Mononuclear cell (primary cell): ENCODE results near the gene GAB2. TPM values are rescaled to one million over a fixed set of nuclear protein-coding genes. Genes with fewer than 3 reads are reported as not detected.

Experiments used
- H3K27me3 ChIP-seq: 2 replicates; pipeline ENCODE4 v1.6.0; 2011; ENCODE audit warnings: low read length, control low read depth; ENCODE audit not compliant: insufficient read depth
- H3K4me1 ChIP-seq: 2 replicates; pipeline ENCODE4 v1.5.1; 2011; ENCODE audit warnings: mild to moderate bottlenecking, low read length, control low read depth; ENCODE audit not compliant: insufficient read depth
- H3K4me3 ChIP-seq: 2 replicates; pipeline ENCODE4 v1.5.1; 2011; ENCODE audit warnings: mild to moderate bottlenecking, low read length, moderate library complexity
- H3K9me3 ChIP-seq: 2 replicates; pipeline ENCODE4 v1.5.1; 2011; ENCODE audit warnings: low read depth, mild to moderate bottlenecking, control low read depth, low read length
- total RNA-seq: library from RNA; depleted of rRNA; stranded (reverse); fragments of >200 nt; gene quantifications from one replicate; pipeline ENCODE4 v1.2.3, GENCODE V29; 2012

Gene GAB2
- total RNA-seq, 1 donor = 61.9 TPM

DNA sequence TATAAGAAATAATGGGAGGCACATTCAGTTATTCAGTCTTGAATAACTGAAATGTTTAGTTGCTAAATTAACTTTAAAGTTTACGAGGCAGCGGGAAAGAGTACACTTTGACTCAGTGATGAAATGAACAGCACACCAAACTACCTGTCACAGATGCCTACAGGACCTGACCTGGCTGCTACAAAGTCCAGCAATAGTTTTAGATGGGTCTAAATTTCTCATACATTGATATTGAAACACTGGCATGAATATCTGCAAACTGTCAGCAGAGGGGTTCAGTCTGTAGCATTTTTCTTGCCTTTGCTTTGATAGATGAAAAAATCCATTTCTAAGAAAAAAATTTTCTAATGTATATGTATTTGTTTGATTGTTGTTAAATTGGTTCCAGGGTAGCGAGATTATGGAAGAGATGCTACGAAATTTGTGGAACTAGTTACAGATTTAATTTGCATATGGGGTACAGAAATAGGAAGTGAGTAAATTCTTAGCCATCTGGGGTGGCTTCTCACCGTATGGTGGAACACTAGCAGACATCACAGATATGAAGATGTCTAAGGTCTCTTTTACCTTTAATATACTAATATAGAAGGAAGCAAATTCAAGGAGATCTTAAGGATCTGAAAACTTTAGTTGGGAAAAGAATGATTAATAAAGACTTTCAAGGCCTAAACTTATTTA is 20.8 kb upstream of the GAB2 start:
- no peak overlapping the region for H3K4me3 ChIP-seq
- H3K9me3 ChIP-seq = no peaks in the 10 kb centered on the region

DNA sequence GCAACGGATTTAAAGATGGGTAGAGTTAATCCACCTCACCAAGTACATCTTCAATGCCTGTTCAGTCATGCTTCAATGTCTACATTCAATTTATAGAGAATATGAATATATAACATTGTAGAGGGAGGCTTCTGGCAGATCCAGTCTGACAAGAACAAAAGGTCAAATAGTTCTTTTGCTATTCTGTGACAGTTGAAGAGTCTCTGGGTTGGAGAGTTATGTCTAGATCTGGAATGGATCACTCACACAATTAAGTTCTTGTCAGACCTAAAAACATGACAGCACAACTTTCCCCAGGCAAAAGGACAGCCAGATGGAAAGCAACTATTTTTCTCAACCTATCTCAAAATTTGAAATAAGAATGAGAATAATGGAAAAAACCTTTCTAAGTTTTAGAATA is 15.3 kb upstream of the GAB2 start:
- Histone ChIP-seq H3K4me1 (peaks cover 18% of the 10 kb centered on the region), H3K9me3 (no peaks in the 10 kb centered on the region), H3K4me3 (no peak overlapping the region), H3K27me3 (no peaks in the 10 kb centered on the region)

More for the DNA sequence above, 20.8 kb upstream of the GAB2 start:
- H3K4me1 ChIP-seq = peaks cover 11% of the 10 kb centered on the region
- no peaks in the 10 kb centered on the region for H3K27me3 ChIP-seq

DNA sequence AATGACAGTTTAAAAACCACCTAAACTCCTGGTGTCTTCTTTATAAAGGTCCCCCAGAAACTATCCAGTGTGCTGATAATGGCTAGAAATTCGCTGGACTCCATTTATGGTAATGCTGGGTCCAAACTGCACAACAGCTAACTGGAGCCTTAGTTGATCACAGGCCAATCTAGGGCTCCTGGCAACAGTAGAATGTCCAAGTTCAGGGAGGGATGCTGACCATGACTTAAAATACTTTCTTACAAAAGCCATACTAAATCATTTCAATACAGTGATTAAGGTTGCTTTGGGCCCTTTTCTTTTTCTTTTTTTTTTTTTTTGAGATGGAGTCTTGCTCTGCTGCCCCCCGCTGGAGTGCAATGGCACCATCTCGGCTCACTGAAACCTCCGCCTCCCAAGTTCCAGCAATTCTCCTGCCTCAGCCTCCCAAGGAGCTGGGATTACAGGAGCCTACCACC is 14.5 kb upstream of the GAB2 start:
- H3K4me1 ChIP-seq = peaks cover 26% of the 10 kb centered on the region
- H3K9me3 ChIP-seq = no peaks in the 10 kb centered on the region
- no peak overlapping the region for H3K4me3 ChIP-seq
- H3K27me3 ChIP-seq = no peaks in the 10 kb centered on the region

DNA sequence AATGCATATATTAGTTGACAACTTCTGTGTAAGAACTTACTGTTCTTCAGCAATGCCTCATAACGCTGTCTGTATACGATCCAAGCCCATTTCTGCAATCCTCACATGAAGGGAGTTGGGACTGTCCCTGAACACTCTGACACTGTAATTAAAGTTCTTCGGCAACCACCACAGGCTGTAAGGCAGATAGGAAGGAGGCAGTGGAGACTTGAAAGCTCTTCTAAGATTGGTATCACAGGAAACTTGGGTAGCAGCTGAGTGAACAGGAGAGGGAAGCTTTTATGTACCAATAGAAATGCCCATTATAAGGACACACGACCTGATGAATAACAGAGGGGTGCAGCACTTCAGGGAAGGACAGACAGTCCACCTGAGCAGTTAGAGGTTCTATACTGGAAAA is 12.0 kb upstream of the GAB2 start:
- Histone ChIP-seq H3K9me3 (no peaks in the 10 kb centered on the region), H3K4me1 (peaks cover 47% of the 10 kb centered on the region), H3K27me3 (no peaks in the 10 kb centered on the region), H3K4me3 (no peak overlapping the region)

DNA sequence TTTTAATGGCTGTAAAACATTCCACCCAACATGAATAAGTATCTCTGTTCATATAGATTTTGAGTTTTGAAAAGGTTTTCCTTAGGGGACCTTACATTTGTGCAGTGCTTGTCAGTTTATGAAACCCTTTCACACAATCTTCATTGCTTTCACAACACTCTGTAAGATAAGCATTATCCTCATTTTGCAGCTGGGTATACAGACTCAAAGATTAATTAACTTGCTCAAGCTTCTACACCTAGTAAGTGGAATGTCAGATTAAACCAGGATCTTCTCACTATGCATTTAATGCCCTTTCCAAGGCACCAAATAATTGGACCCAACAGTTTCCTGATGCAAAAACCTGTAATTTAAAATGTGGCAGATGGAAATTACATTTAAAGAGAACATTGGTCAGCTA is 11.6 kb upstream of the GAB2 start:
- no peak overlapping the region for H3K4me3 ChIP-seq
- H3K9me3 ChIP-seq = no peaks in the 10 kb centered on the region
- H3K4me1 ChIP-seq = peaks cover 50% of the 10 kb centered on the region
- no peaks in the 10 kb centered on the region for H3K27me3 ChIP-seq

DNA sequence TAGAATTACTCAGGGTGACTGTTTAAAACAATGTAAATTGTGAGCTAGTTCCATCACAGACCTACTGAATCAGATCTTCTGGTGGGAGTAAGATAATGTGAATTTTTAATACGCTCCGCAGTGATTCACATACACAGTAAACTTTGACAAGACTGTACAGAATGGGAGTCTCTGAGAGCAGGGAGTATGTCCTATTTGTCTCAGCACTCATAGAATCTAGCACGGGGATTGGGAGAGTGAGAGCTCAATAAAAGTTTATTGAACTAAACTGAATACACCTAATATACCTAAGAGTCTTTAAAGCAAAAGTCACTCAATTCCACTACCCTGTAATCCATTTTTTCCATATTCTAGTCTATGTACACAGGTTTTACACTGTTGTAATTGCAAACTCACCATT is 11.2 kb upstream of the GAB2 start:
- H3K4me1 ChIP-seq = peaks cover 53% of the 10 kb centered on the region
- H3K27me3 ChIP-seq = no peaks in the 10 kb centered on the region
- H3K4me3 ChIP-seq = no peak overlapping the region
- H3K9me3 ChIP-seq = no peaks in the 10 kb centered on the region

DNA sequence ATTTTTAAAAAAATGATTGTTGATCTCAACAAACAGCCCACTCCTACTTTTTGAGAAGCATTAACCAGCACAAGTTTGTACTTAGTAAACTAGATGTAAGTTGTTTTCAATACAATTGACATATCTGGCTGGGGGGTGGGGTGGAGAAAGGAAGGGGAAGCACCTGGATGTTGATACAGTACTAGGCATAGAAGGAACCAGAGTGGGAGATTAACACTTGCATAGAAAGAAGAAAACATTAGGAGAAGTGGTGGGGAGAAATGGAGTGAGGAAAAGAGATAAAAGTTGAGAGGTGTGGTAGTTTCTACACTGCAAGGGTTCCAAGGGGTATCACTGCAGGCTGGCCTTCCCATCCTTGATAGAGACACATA is 10.6 kb upstream of the GAB2 start:
- Histone ChIP-seq H3K4me3 (peak overlapping the region; percentile 7), H3K9me3 (no peaks in the 10 kb centered on the region), H3K4me1 (peaks cover 58% of the 10 kb centered on the region), H3K27me3 (no peaks in the 10 kb centered on the region)

DNA sequence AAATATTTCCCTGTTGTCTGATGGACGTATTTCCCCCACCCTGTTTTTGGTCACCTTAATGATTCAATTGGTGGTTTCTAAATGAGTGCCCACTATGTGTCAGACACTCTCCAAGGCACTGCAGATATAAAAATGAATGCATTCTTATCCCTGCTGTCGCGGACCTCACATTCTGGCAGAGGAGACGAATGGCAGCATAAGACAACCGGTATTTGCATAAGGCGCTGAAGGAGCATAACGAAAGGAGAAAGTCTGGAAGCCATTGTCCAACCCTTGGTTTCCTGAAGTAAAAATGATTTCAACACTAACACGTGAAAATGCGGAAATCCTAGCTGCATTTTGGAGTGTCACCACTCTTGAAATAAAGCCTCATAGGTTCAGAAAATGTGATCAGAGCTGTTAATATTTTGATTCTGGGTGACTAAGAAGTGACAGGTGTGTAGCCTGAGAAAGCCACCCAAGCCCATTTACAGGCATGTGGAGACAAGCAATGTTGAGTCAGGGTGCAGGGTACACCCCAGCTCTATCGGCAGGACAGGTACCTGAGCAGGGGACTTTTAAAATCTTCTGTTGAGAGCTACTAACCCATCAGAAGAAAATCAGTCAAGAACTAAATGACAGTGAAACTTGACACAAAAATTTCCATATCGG is 10.1 kb upstream of the GAB2 start:
- Histone ChIP-seq H3K4me3 (peak overlapping the region; percentile 7), H3K4me1 (peaks cover 61% of the 10 kb centered on the region), H3K27me3 (no peaks in the 10 kb centered on the region), H3K9me3 (no peaks in the 10 kb centered on the region)

DNA sequence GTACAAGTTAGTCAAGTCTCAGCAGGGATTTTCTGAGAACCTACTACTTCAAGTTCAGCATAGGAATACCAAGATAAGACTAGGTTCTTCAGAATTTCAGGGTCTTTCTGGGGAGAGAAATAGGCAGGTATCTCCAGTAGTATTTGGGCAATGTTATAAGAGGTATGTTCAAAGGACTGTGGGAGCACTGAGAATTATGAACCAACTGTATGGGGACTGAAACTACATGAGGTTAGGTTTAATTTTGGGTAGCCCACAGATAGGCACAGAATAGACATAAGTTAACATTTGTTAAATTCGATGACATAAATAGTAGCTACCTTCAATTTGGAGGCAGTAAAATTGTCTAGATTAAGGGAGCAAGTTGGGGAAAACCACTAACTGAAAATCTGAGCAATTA is 9.2 kb upstream of the GAB2 start:
- no peak overlapping the region for H3K4me3 ChIP-seq
- no peaks in the 10 kb centered on the region for H3K27me3 ChIP-seq
- H3K4me1 ChIP-seq = peaks cover 61% of the 10 kb centered on the region
- H3K9me3 ChIP-seq = no peaks in the 10 kb centered on the region

DNA sequence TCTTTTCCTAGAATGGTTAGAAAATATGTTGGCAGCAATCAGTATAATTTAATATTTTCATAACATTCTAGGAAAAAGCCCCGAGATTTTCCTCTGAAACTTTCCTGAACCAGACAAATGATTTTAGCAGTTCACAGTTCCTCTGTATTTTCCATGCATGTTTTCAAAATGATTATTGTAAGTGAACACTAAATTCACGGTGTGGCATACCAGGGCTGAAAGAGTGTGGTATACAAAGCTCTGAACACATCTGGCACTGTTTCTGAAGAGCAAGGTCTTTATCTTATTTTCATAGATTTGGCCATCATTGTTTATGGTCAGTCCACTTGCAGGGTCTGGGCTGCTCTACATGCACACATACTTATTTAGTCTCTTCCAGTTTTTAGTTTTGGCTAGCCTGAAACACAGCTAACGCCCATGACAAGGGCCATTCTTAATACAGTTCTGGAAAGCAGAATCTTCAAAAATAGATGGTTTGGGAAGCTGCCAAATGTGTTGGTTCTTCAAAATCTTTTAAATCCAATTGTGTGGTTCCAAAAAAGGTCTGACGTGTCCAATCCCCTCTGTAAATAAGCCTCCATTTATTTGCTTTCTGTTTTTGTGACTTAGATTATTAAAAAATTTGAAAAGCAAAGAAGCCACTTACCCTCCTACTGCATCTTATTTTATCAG is 7.9 kb upstream of the GAB2 start:
- Histone ChIP-seq H3K4me3 (no peak overlapping the region), H3K4me1 (peaks cover 69% of the 10 kb centered on the region), H3K9me3 (no peaks in the 10 kb centered on the region)

DNA sequence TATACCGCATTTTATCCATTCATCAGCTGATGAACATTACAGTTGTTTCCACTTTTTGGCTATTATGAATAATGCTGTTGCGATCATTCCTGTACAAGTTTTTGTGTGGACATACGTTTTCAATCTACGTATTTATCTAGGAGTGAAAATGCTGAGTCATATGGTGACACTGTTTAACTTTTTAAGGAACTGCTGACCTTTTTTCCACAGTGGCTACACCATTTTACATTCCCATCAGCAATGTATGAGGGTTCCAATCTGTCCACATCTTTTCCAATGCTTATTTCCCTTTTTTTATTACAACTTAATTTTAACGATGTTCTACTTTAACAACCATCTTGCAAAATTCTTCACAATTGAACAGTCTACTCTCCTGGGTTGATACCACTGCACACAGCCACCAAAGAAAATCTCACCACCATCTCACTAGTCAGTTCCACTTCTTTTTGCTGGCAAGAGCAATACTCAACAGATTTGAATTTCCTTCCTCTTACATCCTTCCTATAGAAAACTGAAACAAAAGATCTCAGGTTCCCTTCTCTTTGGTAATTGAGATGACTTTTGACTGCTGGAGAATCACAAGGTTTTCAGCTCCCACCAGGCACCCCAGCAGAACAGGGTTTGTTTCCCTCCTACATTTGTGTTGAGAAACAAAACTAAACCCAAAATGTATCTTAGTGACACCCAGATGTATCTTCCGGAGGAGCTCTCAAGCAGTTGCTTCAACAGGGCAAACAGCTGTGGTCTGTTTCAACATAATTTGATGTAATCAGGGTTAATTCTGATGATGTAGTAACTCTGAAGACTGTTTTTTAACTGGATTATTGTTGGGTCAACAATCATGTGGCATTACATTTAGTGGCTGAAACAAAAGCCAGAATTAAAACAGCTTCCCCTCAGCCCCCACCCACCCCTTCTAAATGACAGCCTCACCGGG is 7.0 kb upstream of the GAB2 start:
- Histone ChIP-seq H3K27me3 (no peaks in the 10 kb centered on the region), H3K4me1 (peaks cover 71% of the 10 kb centered on the region), H3K4me3 (no peak overlapping the region), H3K9me3 (no peaks in the 10 kb centered on the region)

More for the DNA sequence above, 7.9 kb upstream of the GAB2 start:
- H3K27me3 ChIP-seq = no peaks in the 10 kb centered on the region

DNA sequence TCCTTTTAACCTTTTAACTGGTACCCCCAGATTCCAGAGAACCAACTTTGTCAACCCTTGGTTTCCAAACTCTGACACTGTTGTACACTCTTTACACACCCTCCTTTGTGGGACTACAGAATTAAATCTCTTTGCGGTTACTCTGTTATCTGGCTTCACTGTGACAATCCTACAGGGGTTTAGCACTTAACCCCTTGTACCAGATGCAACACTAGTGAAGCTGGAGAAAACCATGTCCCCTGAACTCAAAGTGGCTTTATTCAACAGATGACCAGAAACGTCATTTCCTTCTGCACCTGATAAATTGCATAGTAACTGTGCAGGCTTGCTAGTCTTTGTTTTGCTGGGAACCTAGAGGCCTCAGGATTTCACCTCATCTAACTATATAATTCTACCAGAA is 5.6 kb upstream of the GAB2 start:
- Histone ChIP-seq H3K4me3 (no peak overlapping the region), H3K27me3 (no peaks in the 10 kb centered on the region), H3K9me3 (no peaks in the 10 kb centered on the region), H3K4me1 (peaks cover 76% of the 10 kb centered on the region)

DNA sequence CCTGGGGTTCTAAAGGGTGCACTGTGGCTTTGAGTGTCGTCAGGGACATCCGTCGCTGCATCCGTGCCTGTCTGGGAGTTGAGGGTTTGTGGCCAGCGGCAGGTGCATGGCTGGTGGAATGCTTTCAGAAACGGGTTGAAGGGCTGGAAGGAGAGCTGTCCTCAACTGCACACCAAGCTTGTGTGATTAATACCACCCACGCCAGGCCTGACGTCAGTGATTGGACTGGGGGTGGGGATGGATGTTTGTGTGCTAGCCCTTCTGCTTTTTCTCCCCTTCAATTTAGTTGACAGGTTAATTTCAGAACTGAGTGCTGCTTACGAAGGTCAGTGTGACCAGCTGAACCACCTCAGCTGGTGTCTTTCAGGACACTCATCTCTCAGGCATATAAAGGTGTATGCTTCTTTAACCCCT is 3.2 kb upstream of the GAB2 start:
- no peaks in the 10 kb centered on the region for H3K27me3 ChIP-seq
- peaks cover 66% of the 10 kb centered on the region for H3K4me1 ChIP-seq
- no peak overlapping the region for H3K4me3 ChIP-seq
- H3K9me3 ChIP-seq = no peaks in the 10 kb centered on the region

DNA sequence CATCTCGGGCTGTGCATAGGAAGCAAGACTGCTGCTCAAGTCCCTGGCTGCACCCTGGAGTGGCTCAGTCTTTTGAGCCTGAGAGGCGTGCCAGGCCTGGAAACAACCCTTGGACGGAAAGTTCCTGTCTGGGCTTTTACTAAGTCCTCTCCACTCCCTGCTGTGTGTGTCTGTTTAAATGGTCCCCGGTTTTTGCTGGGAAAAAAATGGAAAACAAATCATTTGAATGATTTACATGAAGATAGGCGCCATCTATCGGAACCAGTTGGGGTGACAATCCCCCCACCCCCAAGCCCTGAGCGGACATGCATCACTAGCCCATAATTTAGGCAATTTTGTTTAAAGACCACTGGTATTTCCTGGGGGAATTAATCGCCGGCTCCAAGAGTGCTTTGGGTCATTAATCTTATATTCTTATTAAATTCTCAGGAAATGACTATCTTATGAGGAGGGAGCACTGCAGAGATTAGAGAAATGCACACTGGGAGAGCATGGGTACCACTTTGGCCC is 2.7 kb upstream of the GAB2 start:
- H3K9me3 ChIP-seq = no peaks in the 10 kb centered on the region
- no peaks in the 10 kb centered on the region for H3K27me3 ChIP-seq

More for the DNA sequence above, 2.7 kb upstream of the GAB2 start:
- Histone ChIP-seq H3K4me3 (no peak overlapping the region), H3K4me1 (peaks cover 66% of the 10 kb centered on the region)
